NT2/D1 (cell line): ENCODE results near the gene TEAD4.

Experiments used
- DNase-seq: peaks from one replicate; pipeline ENCODE4 v3.0.0-alpha.2; 2011; ENCODE audit warnings: low read depth, low spot score
- H3K27me3 ChIP-seq: 2 replicates; pipeline ENCODE4 v1.6.0; 2011; ENCODE audit warnings: mild to moderate bottlenecking; ENCODE audit not compliant: insufficient read length, insufficient read depth
- H3K36me3 ChIP-seq: 2 replicates; pipeline ENCODE4 v1.6.1; 2011; ENCODE audit warnings: mild to moderate bottlenecking, low read length, mixed read lengths; ENCODE audit not compliant: insufficient read depth, insufficient read length
- H3K4me1 ChIP-seq: 2 replicates; pipeline ENCODE4 v1.5.1; 2011; ENCODE audit not compliant: insufficient read depth, insufficient read length
- H3K4me3 ChIP-seq: 2 replicates; pipeline ENCODE4 v1.5.1; 2011; ENCODE audit warnings: low read depth; ENCODE audit not compliant: insufficient read length
- H3K9ac ChIP-seq: 2 replicates; pipeline ENCODE4 v1.6.0; 2011; ENCODE audit warnings: low read depth; ENCODE audit not compliant: insufficient read length
- H3K9me3 ChIP-seq: 2 replicates; pipeline ENCODE4 v1.5.1; 2011; ENCODE audit warnings: mild to moderate bottlenecking, low read length; ENCODE audit not compliant: insufficient read depth
- SUZ12 ChIP-seq: IDR thresholded peaks from 2 replicates; pipeline ENCODE4 v1.6.1; 2011; ENCODE audit not compliant: insufficient read length, insufficient read depth; ENCODE audit errors: extremely low read depth
- YY1 ChIP-seq: IDR thresholded peaks from 2 replicates; pipeline ENCODE4 v1.6.1; 2011; ENCODE audit not compliant: insufficient read length, insufficient read depth
- ZNF274 ChIP-seq: IDR thresholded peaks from 2 replicates; pipeline ENCODE4 v1.6.1; 2011; ENCODE audit warnings: mild to moderate bottlenecking, low read depth, low read length

The TEAD4 gene

DNA sequence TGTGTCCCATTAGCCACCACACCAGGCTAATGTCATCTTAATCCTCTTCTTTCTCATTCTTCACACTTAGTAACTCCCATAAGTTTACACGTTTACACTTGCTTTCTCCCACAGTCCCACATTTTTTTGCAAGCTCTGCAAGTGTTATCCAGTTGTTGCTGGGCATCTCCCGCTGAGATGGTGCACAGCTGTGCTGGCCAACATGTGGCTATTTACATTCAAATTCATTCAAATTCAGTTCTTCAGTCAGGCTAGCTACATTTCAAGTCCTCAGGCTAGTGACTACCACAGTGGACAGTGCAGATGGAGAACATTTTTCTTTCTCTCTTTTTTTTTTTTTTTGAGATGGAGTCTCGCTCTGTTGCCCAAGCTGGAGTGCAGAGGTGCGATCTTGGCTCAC is 9.8 kb upstream of the TEAD4 start:
- H3K4me3 ChIP-seq: no peak overlapping the region
- H3K9me3 ChIP-seq: no peaks in the 10 kb centered on the region
- H3K4me1 ChIP-seq: no peaks in the 10 kb centered on the region
- DNase-seq: no peak
- TF ChIP-seq SUZ12 (no peak), YY1 (no peak), ZNF274 (no peak)
- H3K36me3 ChIP-seq: no peaks in the 10 kb centered on the region
- H3K27me3 ChIP-seq: no peaks in the 10 kb centered on the region
- H3K9ac ChIP-seq: no peak overlapping the region

DNA sequence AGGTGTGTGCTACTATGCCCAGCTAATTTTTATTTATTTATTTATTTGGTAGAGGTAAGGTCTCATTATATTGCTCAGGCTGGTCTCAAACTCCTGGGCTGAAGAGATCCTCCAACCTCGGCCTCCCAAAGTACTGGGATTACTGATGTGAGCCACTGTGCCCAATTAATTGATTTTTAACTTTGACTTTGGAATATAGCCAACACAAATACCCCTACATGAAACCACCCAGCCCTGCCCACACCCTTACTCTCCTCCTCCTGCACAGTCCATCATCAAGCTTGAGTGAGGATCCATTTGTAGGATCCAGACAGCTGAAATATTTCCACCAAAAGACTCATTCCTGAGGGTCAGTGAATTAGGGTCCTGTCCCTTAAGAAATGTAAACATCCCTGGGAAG is 3.3 kb upstream of the TEAD4 start:
- Histone ChIP-seq H3K4me1 (peaks cover 4% of the 10 kb centered on the region), H3K36me3 (peaks cover 9% of the 10 kb centered on the region), H3K9me3 (no peaks in the 10 kb centered on the region), H3K27me3 (no peaks in the 10 kb centered on the region), H3K4me3 (no peak overlapping the region), H3K9ac (no peak overlapping the region)
- TF ChIP-seq SUZ12: no peak
- no peak for TF ChIP-seq ZNF274
- no peak for TF ChIP-seq YY1
- no peak for DNase-seq

DNA sequence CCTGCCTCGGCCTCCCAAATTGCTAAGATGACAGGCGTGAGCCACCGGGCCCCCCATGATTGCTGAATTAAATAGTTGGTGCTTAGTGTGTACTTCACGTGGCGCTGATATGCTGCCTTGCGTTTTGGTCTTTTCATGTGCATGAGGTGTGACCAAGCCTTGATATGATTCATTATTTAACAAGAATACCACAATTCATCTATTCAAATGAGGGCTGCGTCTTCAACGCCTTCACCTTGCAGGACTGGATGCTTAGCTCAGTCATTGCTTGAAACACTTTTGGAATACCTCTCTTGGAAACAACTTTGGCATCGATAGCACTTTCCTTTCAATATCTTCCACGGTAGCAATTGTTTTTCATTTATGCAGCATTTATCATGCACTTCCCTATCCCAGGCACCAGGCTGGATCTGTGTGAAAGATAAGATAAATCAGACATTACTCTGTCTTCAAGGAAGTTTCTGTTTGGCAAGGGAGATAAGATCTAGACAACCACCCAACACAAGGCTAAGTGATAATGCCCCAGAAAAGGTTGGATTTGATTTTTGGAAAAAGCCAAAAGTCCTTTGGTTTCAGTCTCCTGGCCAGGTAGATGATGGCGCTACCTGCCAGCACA is 1.3 kb upstream of the TEAD4 start:
- DNase-seq: no peak
- no peaks in the 10 kb centered on the region for H3K9me3 ChIP-seq
- peaks cover 18% of the 10 kb centered on the region for H3K36me3 ChIP-seq
- H3K4me3 ChIP-seq: peak overlapping the region; percentile 49
- H3K27me3 ChIP-seq: no peaks in the 10 kb centered on the region
- peaks cover 11% of the 10 kb centered on the region for H3K4me1 ChIP-seq
- peak overlapping the region; percentile 78 for H3K9ac ChIP-seq
- TF ChIP-seq SUZ12 (no peak), ZNF274 (no peak)

DNA sequence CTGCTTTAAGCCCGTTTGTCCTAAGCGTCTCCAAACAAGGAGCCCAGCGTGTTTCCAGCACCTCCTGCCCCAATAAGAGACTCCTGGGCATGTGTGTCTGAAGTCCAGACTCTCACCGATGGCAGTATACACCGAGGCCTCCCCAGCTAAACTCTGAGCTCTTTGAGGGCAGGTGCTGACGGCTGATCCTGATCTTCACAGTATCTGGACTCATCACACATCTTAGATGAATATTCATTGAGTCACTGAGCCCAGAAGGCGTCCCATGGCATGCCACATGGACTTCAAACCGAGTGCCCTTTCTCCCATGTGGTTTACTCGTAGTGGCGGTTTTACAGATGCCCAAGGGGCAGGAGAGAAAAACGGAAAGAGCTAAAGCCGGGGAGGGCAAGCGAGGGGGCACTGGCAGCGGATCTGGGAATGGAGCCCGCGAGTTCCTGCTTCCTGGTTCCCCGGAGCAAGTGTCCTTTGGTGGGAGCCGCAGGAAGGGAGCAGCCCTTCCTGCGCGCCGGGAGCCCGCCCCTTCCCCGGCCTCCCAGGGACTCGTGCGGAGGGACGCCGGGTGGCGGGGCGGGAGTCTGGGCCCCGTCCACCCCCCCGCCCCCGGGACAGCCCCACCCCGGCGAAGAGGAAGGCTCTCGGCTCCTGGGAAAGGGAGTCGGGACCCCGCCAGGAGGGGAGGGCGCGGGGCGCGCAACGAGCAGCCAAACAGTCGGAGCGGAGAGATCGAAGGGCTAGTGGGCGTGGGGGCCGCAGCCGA is 585 bp upstream of the TEAD4 start:
- peak; percentile 61 for DNase-seq
- H3K4me1 ChIP-seq: peaks cover 17% of the 10 kb centered on the region
- H3K36me3 ChIP-seq: peaks cover 18% of the 10 kb centered on the region
- H3K4me3 ChIP-seq: peak overlapping the region; percentile 49
- no peaks in the 10 kb centered on the region for H3K27me3 ChIP-seq
- TF ChIP-seq SUZ12 (no peak), ZNF274 (no peak), YY1 (no peak)
- H3K9me3 ChIP-seq: no peaks in the 10 kb centered on the region
- peak overlapping the region; percentile 78 for H3K9ac ChIP-seq

DNA sequence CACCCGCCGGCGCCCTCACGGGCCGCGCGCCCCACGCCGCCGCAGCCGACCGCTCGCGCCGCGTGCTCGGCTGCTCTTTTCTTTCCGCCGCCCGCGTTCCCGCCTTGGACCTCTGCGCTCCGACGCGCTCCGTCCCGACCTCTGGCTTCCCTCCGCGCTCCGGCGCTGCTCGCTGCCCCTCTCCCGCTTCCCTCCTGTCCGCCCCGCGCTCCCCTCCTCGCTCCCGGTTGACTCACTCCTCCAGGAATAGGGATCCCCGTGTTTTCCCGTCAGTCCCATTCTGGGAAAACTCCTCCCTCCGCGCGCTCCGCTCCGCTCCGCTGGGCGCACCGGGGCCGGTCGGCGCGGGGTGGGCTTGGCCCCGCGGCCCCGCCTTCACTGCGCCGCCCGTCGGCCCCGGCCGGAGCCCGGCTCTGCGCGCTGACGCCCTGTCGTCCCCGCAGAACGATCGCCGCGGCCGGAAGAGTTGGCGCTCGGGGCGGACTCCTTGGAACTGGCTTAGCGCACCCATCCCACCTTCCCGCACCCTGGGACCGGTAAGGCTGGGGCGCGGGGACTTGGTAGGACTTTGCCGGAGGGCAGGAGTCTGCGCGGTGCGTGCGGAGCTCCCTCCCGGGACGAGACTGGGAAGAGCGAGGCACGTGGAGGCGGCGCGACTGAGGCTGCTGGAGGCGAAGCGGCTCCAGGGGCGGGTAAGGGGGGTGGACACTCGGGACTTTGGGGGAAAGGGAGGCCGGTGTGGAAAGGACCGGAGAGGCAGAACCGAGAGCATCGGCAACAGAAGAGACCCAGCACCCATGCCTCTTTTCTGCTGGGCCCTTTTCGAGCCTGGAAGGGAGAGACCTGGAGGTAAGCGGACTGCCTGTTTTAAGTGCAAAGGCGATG is 550 bp downstream of the TEAD4 start:
- peak overlapping the region; percentile 97 for H3K9ac ChIP-seq
- peak; percentile 71 for DNase-seq
- peaks cover 21% of the 10 kb centered on the region for H3K4me1 ChIP-seq

DNA sequence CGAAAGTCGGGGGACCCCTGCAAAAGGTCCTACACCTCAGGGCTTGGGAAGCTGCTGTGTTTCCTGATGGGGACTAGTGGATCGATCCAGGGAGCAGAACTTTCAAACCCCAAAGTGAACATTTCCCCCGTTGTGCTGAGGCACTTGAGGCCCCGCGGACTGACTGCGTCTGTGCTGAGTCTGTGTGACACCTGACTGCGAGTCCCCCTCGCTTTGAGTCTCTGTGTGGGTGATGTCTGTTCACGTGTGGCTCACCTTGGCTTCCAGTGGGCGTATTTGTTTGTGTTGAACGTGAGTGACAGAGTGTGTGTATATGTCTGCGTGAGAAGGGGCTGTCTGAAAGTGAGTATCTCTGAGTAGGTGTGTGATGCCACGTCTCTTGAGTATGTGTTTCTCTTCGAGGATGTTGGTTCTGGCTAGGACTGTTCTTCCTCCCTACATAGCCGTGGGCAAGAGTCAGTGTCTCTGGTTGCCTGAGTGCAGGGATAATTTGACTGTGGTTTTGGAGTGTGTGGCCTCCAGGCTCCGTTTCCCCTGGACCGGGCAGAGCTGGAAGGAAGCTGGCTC is 1.3 kb downstream of the TEAD4 start:
- H3K36me3 ChIP-seq: peaks cover 26% of the 10 kb centered on the region
- no peaks in the 10 kb centered on the region for H3K9me3 ChIP-seq
- peak overlapping the region; percentile 87 for H3K4me3 ChIP-seq
- H3K9ac ChIP-seq: peak overlapping the region; percentile 97
- H3K27me3 ChIP-seq: no peaks in the 10 kb centered on the region
- TF ChIP-seq ZNF274: no peak
- no peak for TF ChIP-seq SUZ12
- TF ChIP-seq YY1: no peak
- peaks cover 23% of the 10 kb centered on the region for H3K4me1 ChIP-seq
- DNase-seq: no peak

More for the DNA sequence above, 550 bp downstream of the TEAD4 start:
- H3K4me3 ChIP-seq: peak overlapping the region; percentile 87
- H3K36me3 ChIP-seq: peaks cover 21% of the 10 kb centered on the region
- H3K9me3 ChIP-seq: no peaks in the 10 kb centered on the region
- H3K27me3 ChIP-seq: no peaks in the 10 kb centered on the region
- TF ChIP-seq ZNF274: no peak

DNA sequence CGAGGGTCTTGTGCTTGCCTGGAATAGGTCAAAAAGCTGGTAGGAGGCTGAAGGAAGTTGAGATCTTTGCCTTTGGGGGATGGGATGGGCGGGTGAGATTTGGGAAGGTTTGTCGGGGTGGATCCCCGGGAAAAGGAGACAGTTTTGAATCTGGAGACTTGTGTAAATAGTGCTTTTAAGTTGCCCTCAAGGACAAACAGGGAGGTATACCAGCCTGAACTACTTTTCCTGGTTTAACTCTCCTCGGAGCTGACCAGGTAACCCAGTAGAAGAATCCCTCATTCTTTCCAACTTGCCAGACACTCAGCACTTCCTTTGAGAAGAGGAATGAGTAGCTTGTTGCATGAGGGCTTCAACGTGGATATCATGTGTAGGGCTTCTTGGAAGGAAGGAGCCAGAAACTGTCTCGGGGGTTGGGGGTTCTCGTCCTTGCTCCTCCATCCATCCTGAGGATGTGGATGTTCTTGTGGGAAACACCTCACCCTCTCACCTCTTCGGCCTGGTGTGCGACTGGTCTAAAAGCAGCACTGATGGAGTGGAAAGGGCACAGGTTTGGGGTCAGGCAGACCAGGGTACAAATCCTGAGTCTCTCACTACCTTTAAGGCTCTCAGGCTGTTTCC is 1.9 kb downstream of the TEAD4 start:
- Histone ChIP-seq H3K9me3 (no peaks in the 10 kb centered on the region), H3K4me1 (peaks cover 23% of the 10 kb centered on the region), H3K9ac (peak overlapping the region; percentile 97)

More for the DNA sequence above, 1.9 kb downstream of the TEAD4 start:
- H3K27me3 ChIP-seq: no peaks in the 10 kb centered on the region
- DNase-seq: no peak
- TF ChIP-seq YY1: no peak
- TF ChIP-seq ZNF274: no peak
- no peak for TF ChIP-seq SUZ12
- H3K4me3 ChIP-seq: peak overlapping the region; percentile 87
- H3K36me3 ChIP-seq: peaks cover 30% of the 10 kb centered on the region
